ENCODE measurements around the gene RHOBTB1. TPM values are rescaled to one million over a fixed set of nuclear protein-coding genes. Genes with fewer than 3 reads are reported as not detected.

The RHOBTB1 gene
- polyA plus RNA-seq, 1 experiment = 17.3 TPM

- H3K36me3 ChIP-seq (ENCODE audit: control insufficient read depth, insufficient read depth, low read length) = no peaks in the 10 kb centered on the region; the same call in none of the 2 replicates
- ChIA-PET POLR2A (no interaction called here), CTCF (interaction anchor here (0.6 kb wide), 1 partner anchor 565 kb away, joined by 3 read pairs; no protein-coding TSS in a partner anchor)
- H3K4me3 ChIP-seq (ENCODE audit: low read depth, low read length) = no peak overlapping the region
- no peaks in the 10 kb centered on the region for H3K27me3 ChIP-seq (ENCODE audit: control insufficient read depth, insufficient read depth, low read length)
- no peak for DNase-seq (ENCODE audit: low read depth)
- no peak for TF ChIP-seq CTCF (IDR thresholded peaks at IDR 0.05; ENCODE audit: insufficient read depth, low read depth, low read length)
Observed at GRCh38 chr10:60934215-60935175, 9.5 kb downstream of the RHOBTB1 start.

GRCh38 chr10:60932756-60933155 is 11.2 kb downstream of the RHOBTB1 start:
- Histone ChIP-seq H3K36me3 (ENCODE audit: control insufficient read depth, insufficient read depth, low read length) (no peaks in the 10 kb centered on the region), H3K4me3 (ENCODE audit: low read depth, low read length) (no peak overlapping the region), H3K27me3 (ENCODE audit: control insufficient read depth, insufficient read depth, low read length) (no peaks in the 10 kb centered on the region)
- no peak for TF ChIP-seq CTCF (IDR thresholded peaks at IDR 0.05; ENCODE audit: insufficient read depth, low read depth, low read length)
- POLR2A ChIA-PET = interaction anchor here (0.5 kb wide), 1 partner anchor 17 kb away, joined by 5 read pairs; no protein-coding TSS in a partner anchor
- no peak for DNase-seq (ENCODE audit: low read depth)
- CTCF ChIA-PET = interaction anchor here (1.3 to 1.8 kb wide), 2 partner anchors 10 to 14 kb away, joined by 4 to 6 read pairs; no protein-coding TSS in a partner anchor

GRCh38 chr10:60930237-60930636 is 13.7 kb downstream of the RHOBTB1 start:
- Histone ChIP-seq H3K36me3 (ENCODE audit: control insufficient read depth, insufficient read depth, low read length) (no peaks in the 10 kb centered on the region), H3K4me3 (ENCODE audit: low read depth, low read length) (no peak overlapping the region), H3K27me3 (ENCODE audit: control insufficient read depth, insufficient read depth, low read length) (no peaks in the 10 kb centered on the region)
- ChIA-PET POLR2A (no interaction called here), CTCF (no interaction called here)
- no peak for TF ChIP-seq CTCF (IDR thresholded peaks at IDR 0.05; ENCODE audit: insufficient read depth, low read depth, low read length)
- no peak for DNase-seq (ENCODE audit: low read depth)

- Histone ChIP-seq H3K36me3 (ENCODE audit: control insufficient read depth, insufficient read depth, low read length) (no peaks in the 10 kb centered on the region), H3K27me3 (ENCODE audit: control insufficient read depth, insufficient read depth, low read length) (no peaks in the 10 kb centered on the region), H3K4me3 (ENCODE audit: low read depth, low read length) (no peak overlapping the region)
- TF ChIP-seq CTCF (IDR thresholded peaks at IDR 0.05; ENCODE audit: insufficient read depth, low read depth, low read length) = no peak
- ChIA-PET POLR2A (no interaction called here), CTCF (no interaction called here)
- DNase-seq (ENCODE audit: low read depth) = no peak
Observed at GRCh38 chr10:60921633-60922032, 22.4 kb downstream of the RHOBTB1 start.

- Histone ChIP-seq H3K27me3 (ENCODE audit: control insufficient read depth, insufficient read depth, low read length) (no peaks in the 10 kb centered on the region), H3K36me3 (ENCODE audit: control insufficient read depth, insufficient read depth, low read length) (no peaks in the 10 kb centered on the region), H3K4me3 (ENCODE audit: low read depth, low read length) (no peak overlapping the region)
- ChIA-PET POLR2A (no interaction called here), CTCF (no interaction called here)
- DNase-seq (ENCODE audit: low read depth) = no peak
- TF ChIP-seq CTCF (IDR thresholded peaks at IDR 0.05; ENCODE audit: insufficient read depth, low read depth, low read length) = no peak
Observed at GRCh38 chr10:60920479-60920878, 23.5 kb downstream of the RHOBTB1 start.

All from BJ (cell line).